Liver (tissue), 9 donors: ENCODE data around the gene COPA. TPM values are rescaled to one million over a fixed set of nuclear protein-coding genes. Genes with fewer than 3 reads are reported as not detected.

Experiments
- DNase-seq: peaks from one replicate; pipeline ENCODE4 v3.0.0-alpha.2; 2017; ENCODE audit warnings: low spot score
- H3K27ac ChIP-seq, 2 donors: one replicate each; pipeline ENCODE4 v1.7.0; 2013; ENCODE audit warnings: inconsistent platforms in 2 of 2, low read length in 2 of 2, control low read depth in 1 of 2, low read depth in 1 of 2, mild to moderate bottlenecking in 1 of 2
- H3K27me3 ChIP-seq, 4 donors: one replicate each; pipeline versions ENCODE4 v1.6.1 to v1.7.0; 2013; ENCODE audit warnings: low read length in 3 of 4, inconsistent platforms in 1 of 4, mild to moderate bottlenecking in 1 of 4, moderate library complexity in 1 of 4; ENCODE audit not compliant: control insufficient read depth in 4 of 4, insufficient read depth in 4 of 4
- H3K36me3 ChIP-seq, 4 donors: one replicate each; pipeline versions ENCODE4 v1.6.1 to v1.7.0; 2013; ENCODE audit warnings: low read length in 3 of 4, mild to moderate bottlenecking in 3 of 4, low read depth in 1 of 4, moderate library complexity in 1 of 4; ENCODE audit not compliant: control insufficient read depth in 4 of 4, insufficient read depth in 3 of 4
- H3K4me1 ChIP-seq, 4 donors: one replicate each; pipeline versions ENCODE4 v1.6.1 to v1.7.0; 2013; ENCODE audit warnings: low read length in 3 of 4, mild to moderate bottlenecking in 3 of 4, moderate library complexity in 1 of 4; ENCODE audit not compliant: control insufficient read depth in 4 of 4, insufficient read depth in 4 of 4
- H3K4me3 ChIP-seq, 3 donors: one replicate each; pipeline versions ENCODE4 v1.6.1 to v1.7.0; 2013; ENCODE audit warnings: low read length in 3 of 3, control low read depth in 1 of 3, low read depth in 1 of 3, mild to moderate bottlenecking in 1 of 3
- H3K9ac ChIP-seq, 2 donors: one replicate each; pipeline ENCODE4 v1.7.0; 2013; ENCODE audit warnings: low read length in 2 of 2, mild to moderate bottlenecking in 2 of 2, moderate library complexity in 2 of 2, control low read depth in 1 of 2, low read depth in 1 of 2
- H3K9me3 ChIP-seq, 4 donors: one replicate each; pipeline versions ENCODE4 v1.6.1 to v1.7.0; 2013; ENCODE audit warnings: low read length in 3 of 4; ENCODE audit not compliant: control insufficient read depth in 4 of 4
- EGR1 ChIP-seq, 2 donors: IDR thresholded peaks; 2 replicates each; pipeline ENCODE4 v1.6.1; 2016 to 2018; ENCODE audit warnings: antibody characterized with exemption in 2 of 2, low read depth in 2 of 2
- FOXA1 ChIP-seq: IDR thresholded peaks from 2 replicates; pipeline ENCODE4 v1.6.1; 2016; ENCODE audit warnings: antibody characterized with exemption
- FOXA2 ChIP-seq: IDR thresholded peaks from 2 replicates; pipeline ENCODE4 v1.6.1; 2016; ENCODE audit warnings: antibody characterized with exemption
- GABPA ChIP-seq, 2 donors: IDR thresholded peaks in 1 of 2; conservative IDR thresholded peaks in 1 of 2; 2 replicates each; pipeline ENCODE4 v1.6.1; 2016; ENCODE audit warnings: antibody characterized with exemption in 2 of 2, mild to moderate bottlenecking in 1 of 2, moderate library complexity in 1 of 2
- HNF4A ChIP-seq, 2 donors: conservative IDR thresholded peaks; 2 replicates each; pipeline ENCODE4 v1.6.1; 2016; ENCODE audit warnings: antibody characterized with exemption in 2 of 2, mild to moderate bottlenecking in 2 of 2
- HNF4G ChIP-seq: IDR thresholded peaks from 2 replicates; pipeline ENCODE4 v1.6.1; 2016; ENCODE audit warnings: antibody characterized with exemption
- JUND ChIP-seq, 2 donors: IDR thresholded peaks; 2 replicates each; pipeline ENCODE4 v1.6.1; 2016; ENCODE audit warnings: antibody characterized with exemption in 2 of 2
- NR2F2 ChIP-seq: IDR thresholded peaks from 2 replicates; pipeline ENCODE4 v1.6.1; 2016; ENCODE audit warnings: antibody characterized with exemption
- RAD21 ChIP-seq, 2 donors: IDR thresholded peaks; 2 replicates each; pipeline ENCODE4 v1.6.1; 2016; ENCODE audit warnings: antibody characterized with exemption in 2 of 2, mild to moderate bottlenecking in 2 of 2
- RXRA ChIP-seq, 2 donors: IDR thresholded peaks; 2 replicates each; pipeline ENCODE4 v1.6.1; 2017 to 2018; ENCODE audit warnings: antibody characterized with exemption in 2 of 2, mild to moderate bottlenecking in 1 of 2
- SP1 ChIP-seq: IDR thresholded peaks from 2 replicates; pipeline ENCODE4 v1.6.1; 2018; ENCODE audit warnings: antibody characterized with exemption, mild to moderate bottlenecking
- TAF1 ChIP-seq: conservative IDR thresholded peaks from 2 replicates; pipeline ENCODE4 v1.6.1; 2016; ENCODE audit warnings: antibody characterized with exemption, mild to moderate bottlenecking
- YY1 ChIP-seq: IDR thresholded peaks from 2 replicates; pipeline ENCODE4 v1.6.1; 2016; ENCODE audit warnings: antibody characterized with exemption, mild to moderate bottlenecking
- WGBS: extraction: QIAGEN DNeasy Blood & Tissue Kit; methylation state at CpG from one replicate; pipeline ENCODE4 v1.1.7; 2013; 5-methylcytosine and 5-hydroxymethylcytosine counted together
- polyA plus RNA-seq, 2 donors: library from polyadenylated mRNA; stranded (reverse) in 1 of 2; unstranded in 1 of 2; fragments of 200-250 nt in 1 of 2; fragments of >200 nt in 1 of 2; fragmentation: Nextera tagmentation in 1 of 2; extraction: Ambion mirVana in 1 of 2; gene quantifications; one replicate each; pipeline versions ENCODE4 v1.2.1 to v1.2.3, GENCODE V29; 2013 to 2015
- total RNA-seq, 2 donors: library from RNA; depleted of rRNA; stranded (reverse); fragments of >200 nt; gene quantifications; one replicate each; pipeline ENCODE4 v1.2.3, GENCODE V29; 2014
- TF ChIP-seq, protein P1 (sequence below): IDR thresholded peaks from 2 replicates; pipeline ENCODE4 v1.6.1; 2016; ENCODE audit warnings: antibody characterized with exemption
- TF ChIP-seq, protein P2 (sequence below): fragments of 150-350 bp; IDR thresholded peaks from 2 replicates; pipeline ENCODE4 v1.5.1; 2017; ENCODE audit warnings: improper control_type of control experiment, low read depth, low read length; ENCODE audit not compliant: missing input control
- TF ChIP-seq, protein P3 (sequence below): IDR thresholded peaks from 2 replicates; pipeline ENCODE4 v1.6.1; 2016; ENCODE audit warnings: antibody characterized with exemption
- TF ChIP-seq, protein P4 (sequence below): IDR thresholded peaks from 2 replicates; pipeline ENCODE4 v1.6.1; 2016; ENCODE audit warnings: antibody characterized with exemption, mild to moderate bottlenecking
- TF ChIP-seq, protein P5 (sequence below): IDR thresholded peaks from 2 replicates; pipeline ENCODE4 v1.6.1; 2016; ENCODE audit warnings: antibody characterized with exemption
- donor health status: healthy.
- donor health status: healthy.
- donor health status: healthy.
- donor health status: healthy.
- donor health status: healthy.

COPA gene
- total and polyA plus RNA-seq, 4 donors, result 46.8 to 145 (median 75.9) TPM

DNA sequence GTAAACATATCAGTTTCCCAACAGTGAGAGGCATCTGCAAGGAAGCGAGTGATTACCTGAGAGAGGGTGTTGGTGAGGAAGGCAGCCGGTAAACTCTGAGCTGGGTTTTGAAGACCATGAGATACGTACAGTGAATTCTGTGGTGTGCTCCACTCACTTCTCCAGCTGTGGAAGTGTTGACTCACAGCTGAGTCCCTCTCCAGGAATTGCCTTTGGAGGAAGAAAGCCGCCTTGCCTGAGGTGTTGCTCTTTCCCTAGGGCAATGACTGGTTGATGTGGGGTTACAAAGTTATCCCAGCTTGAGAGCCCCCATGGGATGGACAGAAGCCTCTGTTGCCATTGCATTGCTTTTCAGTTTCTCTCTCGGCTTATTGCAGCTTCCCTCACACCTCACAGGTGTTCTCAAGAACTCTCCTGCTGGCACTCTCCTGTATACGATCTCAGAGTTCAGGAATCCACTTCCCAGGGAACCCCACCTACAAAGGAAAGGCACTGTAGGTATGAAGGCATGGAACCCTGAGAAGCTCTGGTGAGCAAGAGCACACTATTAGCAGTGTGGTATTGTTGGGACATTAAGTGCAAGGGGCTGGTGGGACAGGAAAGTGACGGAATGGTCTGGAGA, 34.6 kb upstream of the COPA start:
- no peak for DNase-seq
- Histone ChIP-seq H3K4me1 (peaks cover 0 to 7% (median 1%) of the 10 kb centered on the region in 4 donors), H3K9me3 (no peaks in the 10 kb centered on the region), H3K27ac (no peak overlapping the region), H3K36me3 (no peaks in the 10 kb centered on the region), H3K4me3 (no peak overlapping the region), H3K27me3 (no peaks in the 10 kb centered on the region), H3K9ac (no peak overlapping the region)
- TF ChIP-seq, protein P1, sequence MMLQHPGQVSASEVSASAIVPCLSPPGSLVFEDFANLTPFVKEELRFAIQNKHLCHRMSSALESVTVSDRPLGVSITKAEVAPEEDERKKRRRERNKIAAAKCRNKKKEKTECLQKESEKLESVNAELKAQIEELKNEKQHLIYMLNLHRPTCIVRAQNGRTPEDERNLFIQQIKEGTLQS, result no peak
- TF ChIP-seq RAD21 (IDR thresholded peaks at IDR 0.05), result no peak
- TF ChIP-seq HNF4A (conservative IDR thresholded peaks at IDR 0.05), result no peak
- TF ChIP-seq GABPA (IDR thresholded peaks at IDR 0.05 in 1 of 2, conservative IDR thresholded peaks at IDR 0.05 in 1 of 2), result no peak
- TF ChIP-seq JUND (IDR thresholded peaks at IDR 0.05), result no peak
- TF ChIP-seq NR2F2, result no peak
- no peak for TF ChIP-seq FOXA2
- TF ChIP-seq, protein P2, sequence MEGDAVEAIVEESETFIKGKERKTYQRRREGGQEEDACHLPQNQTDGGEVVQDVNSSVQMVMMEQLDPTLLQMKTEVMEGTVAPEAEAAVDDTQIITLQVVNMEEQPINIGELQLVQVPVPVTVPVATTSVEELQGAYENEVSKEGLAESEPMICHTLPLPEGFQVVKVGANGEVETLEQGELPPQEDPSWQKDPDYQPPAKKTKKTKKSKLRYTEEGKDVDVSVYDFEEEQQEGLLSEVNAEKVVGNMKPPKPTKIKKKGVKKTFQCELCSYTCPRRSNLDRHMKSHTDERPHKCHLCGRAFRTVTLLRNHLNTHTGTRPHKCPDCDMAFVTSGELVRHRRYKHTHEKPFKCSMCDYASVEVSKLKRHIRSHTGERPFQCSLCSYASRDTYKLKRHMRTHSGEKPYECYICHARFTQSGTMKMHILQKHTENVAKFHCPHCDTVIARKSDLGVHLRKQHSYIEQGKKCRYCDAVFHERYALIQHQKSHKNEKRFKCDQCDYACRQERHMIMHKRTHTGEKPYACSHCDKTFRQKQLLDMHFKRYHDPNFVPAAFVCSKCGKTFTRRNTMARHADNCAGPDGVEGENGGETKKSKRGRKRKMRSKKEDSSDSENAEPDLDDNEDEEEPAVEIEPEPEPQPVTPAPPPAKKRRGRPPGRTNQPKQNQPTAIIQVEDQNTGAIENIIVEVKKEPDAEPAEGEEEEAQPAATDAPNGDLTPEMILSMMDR, result no peak
- no peak for TF ChIP-seq RXRA (IDR thresholded peaks at IDR 0.05)
- TF ChIP-seq, protein P3, sequence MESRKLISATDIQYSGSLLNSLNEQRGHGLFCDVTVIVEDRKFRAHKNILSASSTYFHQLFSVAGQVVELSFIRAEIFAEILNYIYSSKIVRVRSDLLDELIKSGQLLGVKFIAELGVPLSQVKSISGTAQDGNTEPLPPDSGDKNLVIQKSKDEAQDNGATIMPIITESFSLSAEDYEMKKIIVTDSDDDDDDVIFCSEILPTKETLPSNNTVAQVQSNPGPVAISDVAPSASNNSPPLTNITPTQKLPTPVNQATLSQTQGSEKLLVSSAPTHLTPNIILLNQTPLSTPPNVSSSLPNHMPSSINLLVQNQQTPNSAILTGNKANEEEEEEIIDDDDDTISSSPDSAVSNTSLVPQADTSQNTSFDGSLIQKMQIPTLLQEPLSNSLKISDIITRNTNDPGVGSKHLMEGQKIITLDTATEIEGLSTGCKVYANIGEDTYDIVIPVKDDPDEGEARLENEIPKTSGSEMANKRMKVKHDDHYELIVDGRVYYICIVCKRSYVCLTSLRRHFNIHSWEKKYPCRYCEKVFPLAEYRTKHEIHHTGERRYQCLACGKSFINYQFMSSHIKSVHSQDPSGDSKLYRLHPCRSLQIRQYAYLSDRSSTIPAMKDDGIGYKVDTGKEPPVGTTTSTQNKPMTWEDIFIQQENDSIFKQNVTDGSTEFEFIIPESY, result no peak
- TF ChIP-seq YY1, result no peak
- no peak for TF ChIP-seq FOXA1
- no peak for TF ChIP-seq TAF1
- TF ChIP-seq EGR1 (IDR thresholded peaks at IDR 0.05; ENCODE audit: low read depth in 2 of 2), result no peak
- no peak for TF ChIP-seq SP1
- TF ChIP-seq, protein P4, sequence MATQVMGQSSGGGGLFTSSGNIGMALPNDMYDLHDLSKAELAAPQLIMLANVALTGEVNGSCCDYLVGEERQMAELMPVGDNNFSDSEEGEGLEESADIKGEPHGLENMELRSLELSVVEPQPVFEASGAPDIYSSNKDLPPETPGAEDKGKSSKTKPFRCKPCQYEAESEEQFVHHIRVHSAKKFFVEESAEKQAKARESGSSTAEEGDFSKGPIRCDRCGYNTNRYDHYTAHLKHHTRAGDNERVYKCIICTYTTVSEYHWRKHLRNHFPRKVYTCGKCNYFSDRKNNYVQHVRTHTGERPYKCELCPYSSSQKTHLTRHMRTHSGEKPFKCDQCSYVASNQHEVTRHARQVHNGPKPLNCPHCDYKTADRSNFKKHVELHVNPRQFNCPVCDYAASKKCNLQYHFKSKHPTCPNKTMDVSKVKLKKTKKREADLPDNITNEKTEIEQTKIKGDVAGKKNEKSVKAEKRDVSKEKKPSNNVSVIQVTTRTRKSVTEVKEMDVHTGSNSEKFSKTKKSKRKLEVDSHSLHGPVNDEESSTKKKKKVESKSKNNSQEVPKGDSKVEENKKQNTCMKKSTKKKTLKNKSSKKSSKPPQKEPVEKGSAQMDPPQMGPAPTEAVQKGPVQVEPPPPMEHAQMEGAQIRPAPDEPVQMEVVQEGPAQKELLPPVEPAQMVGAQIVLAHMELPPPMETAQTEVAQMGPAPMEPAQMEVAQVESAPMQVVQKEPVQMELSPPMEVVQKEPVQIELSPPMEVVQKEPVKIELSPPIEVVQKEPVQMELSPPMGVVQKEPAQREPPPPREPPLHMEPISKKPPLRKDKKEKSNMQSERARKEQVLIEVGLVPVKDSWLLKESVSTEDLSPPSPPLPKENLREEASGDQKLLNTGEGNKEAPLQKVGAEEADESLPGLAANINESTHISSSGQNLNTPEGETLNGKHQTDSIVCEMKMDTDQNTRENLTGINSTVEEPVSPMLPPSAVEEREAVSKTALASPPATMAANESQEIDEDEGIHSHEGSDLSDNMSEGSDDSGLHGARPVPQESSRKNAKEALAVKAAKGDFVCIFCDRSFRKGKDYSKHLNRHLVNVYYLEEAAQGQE, result no peak
- TF ChIP-seq, protein P5, sequence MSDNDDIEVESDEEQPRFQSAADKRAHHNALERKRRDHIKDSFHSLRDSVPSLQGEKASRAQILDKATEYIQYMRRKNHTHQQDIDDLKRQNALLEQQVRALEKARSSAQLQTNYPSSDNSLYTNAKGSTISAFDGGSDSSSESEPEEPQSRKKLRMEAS, result no peak
- no peak for TF ChIP-seq HNF4G
- WGBS, result 84% methylated on average over 7 of the region's 7 CpGs
